Endothelial cell of umbilical vein (primary cell): ENCODE measurements around the gene TRANK1.
"Not testable (repeated sequence)": the region's sequence is repeated elsewhere in the genome, so short reads cannot be mapped to it uniquely, and the experiment has no call there.

Experiments
- CTCF ChIP-seq, 2 donors: IDR thresholded peaks; 1 replicate in 1 of 2; 2 replicates in 1 of 2; pipeline ENCODE4 v1.5.1; 2011; ENCODE audit warnings: low read length in 2 of 2, mild to moderate bottlenecking in 2 of 2, moderate library complexity in 2 of 2, control low read depth in 1 of 2, inconsistent platforms in 1 of 2, low read depth in 1 of 2; ENCODE audit not compliant: insufficient read depth in 1 of 2; ENCODE audit errors: extremely low read depth in 1 of 2
- EZH2 ChIP-seq: IDR thresholded peaks from 2 replicates; pipeline ENCODE4 v1.6.1; 2012; ENCODE audit warnings: borderline replicate concordance, low read depth, mild to moderate bottlenecking, moderate library complexity, low read length, inconsistent platforms; ENCODE audit not compliant: severe bottlenecking
- GATA2 ChIP-seq: IDR thresholded peaks from 2 replicates; pipeline ENCODE4 v1.7.0; 2011; ENCODE audit warnings: low read depth, mild to moderate bottlenecking, moderate library complexity, mixed read lengths, low read length; ENCODE audit not compliant: insufficient read length, insufficient read depth
- JUN ChIP-seq: IDR thresholded peaks from 2 replicates; pipeline ENCODE4 v1.6.1; 2011; ENCODE audit warnings: borderline replicate concordance, low read depth; ENCODE audit not compliant: insufficient read length, insufficient read depth
- MYC ChIP-seq: IDR thresholded peaks from one replicate; pipeline ENCODE4 v1.6.1; 2011; ENCODE audit warnings: mild to moderate bottlenecking, low read depth, low read length
- POLR2A ChIP-seq: IDR thresholded peaks from 2 replicates; pipeline ENCODE4 v1.6.1; 2012; ENCODE audit warnings: low read depth, mild to moderate bottlenecking, control low read depth, low read length
- POLR2AphosphoS5 ChIP-seq: IDR thresholded peaks from 2 replicates; pipeline ENCODE4 v1.6.1; 2012; ENCODE audit warnings: low read depth, mild to moderate bottlenecking, control low read depth, low read length, moderate library complexity; ENCODE audit not compliant: insufficient read depth
- TF ChIP-seq, protein P1 (sequence below): IDR thresholded peaks from 2 replicates; pipeline ENCODE4 v1.6.1; 2011; ENCODE audit not compliant: insufficient read depth, insufficient read length

DNA sequence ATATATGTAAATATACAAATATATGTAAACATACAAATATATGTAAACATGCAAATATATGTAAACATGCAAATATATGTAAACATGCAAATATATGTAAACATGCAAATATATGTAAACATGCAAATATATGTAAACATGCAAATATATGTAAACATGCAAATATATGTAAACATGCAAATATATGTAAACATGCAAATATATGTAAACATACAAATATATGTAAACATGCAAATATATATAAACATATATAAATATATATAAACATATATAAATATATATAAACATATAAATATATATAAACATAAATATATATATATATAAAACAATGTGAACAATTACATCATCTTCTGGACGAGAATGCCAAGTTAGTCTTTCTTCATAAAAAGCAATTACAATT, 65.0 kb downstream of the TRANK1 start:
- TF ChIP-seq POLR2A; CTCF (IDR thresholded peaks at IDR 0.05; ENCODE audit: extremely low read depth in 1 of 2, insufficient read depth in 1 of 2, low read depth in 1 of 2, low read length in 2 of 2); EZH2; POLR2AphosphoS5; MYC; GATA2; JUN: not testable (repeated sequence)
- TF ChIP-seq, protein P1, sequence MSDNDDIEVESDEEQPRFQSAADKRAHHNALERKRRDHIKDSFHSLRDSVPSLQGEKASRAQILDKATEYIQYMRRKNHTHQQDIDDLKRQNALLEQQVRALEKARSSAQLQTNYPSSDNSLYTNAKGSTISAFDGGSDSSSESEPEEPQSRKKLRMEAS: not testable (repeated sequence)
